Adrenal gland (tissue), 12 donors: ENCODE data around the gene HECW1. TPM values are rescaled to one million over a fixed set of nuclear protein-coding genes. Genes with fewer than 3 reads are reported as not detected.

Experiments
- DNase-seq, 7 donors: peaks; one replicate each; pipeline ENCODE4 v3.0.0-alpha.2; 2019 to 2020
- H3K27ac ChIP-seq, 5 donors: fragments of 200-600 bp; sonication (generic) in 4 of 5; 1 replicate in 3 of 5; 2 replicates in 2 of 5; pipeline versions ENCODE4 v1.5.1 to v1.8.0; 2016 to 2020; ENCODE audit warnings: mild to moderate bottlenecking in 1 of 5
- H3K27me3 ChIP-seq: fragments of 200-600 bp; 2 replicates; pipeline ENCODE4 v1.8.0; 2021
- H3K36me3 ChIP-seq, 2 donors: fragments of 200-600 bp; replicated peaks in 1 of 2; 1 replicate in 1 of 2; 2 replicates in 1 of 2; pipeline versions ENCODE4 v1.5.1 to v1.8.0; 2018 to 2022
- H3K4me1 ChIP-seq, 2 donors: fragments of 200-600 bp; replicated peaks in 1 of 2; 1 replicate in 1 of 2; 2 replicates in 1 of 2; pipeline versions ENCODE4 v1.5.1 to v1.8.0; 2018 to 2021
- H3K4me3 ChIP-seq, 4 donors: fragments of 200-600 bp; sonication (generic) in 3 of 4; one replicate each; pipeline ENCODE4 v1.5.1; 2016 to 2018
- H3K9me3 ChIP-seq, 3 donors: fragments of 200-600 bp; sonication (generic) in 1 of 3; replicated peaks in 1 of 3; 1 replicate in 2 of 3; 2 replicates in 1 of 3; pipeline versions ENCODE4 v1.5.1 to v1.8.0; 2016 to 2021
- POLR2A ChIP-seq, 2 donors: fragments of 450-650 bp; IDR thresholded peaks; one replicate each; pipeline ENCODE4 v1.6.1; 2017; ENCODE audit warnings: antibody characterized with exemption in 2 of 2, mild to moderate bottlenecking in 2 of 2, moderate library complexity in 1 of 2
- WGBS, 4 donors: extraction: QIAGEN DNeasy Blood & Tissue Kit in 2 of 4; methylation state at CpG; one replicate each; pipeline versions ENCODE4 v1.1.5 to v1.1.7; 2013 to 2017; 5-methylcytosine and 5-hydroxymethylcytosine counted together
- intact Hi-C, 2 donors: fragments of 100-400 bp; cut with DNase I; formaldehyde crosslinking; loops; one replicate each; pipeline versions ENCODE4 v1.14.1 to v1.15.0; 2022 to 2023
- polyA plus RNA-seq, 3 donors: library from polyadenylated mRNA; stranded (reverse); fragments of 200-250 nt in 2 of 3; fragments of 350-450 nt in 1 of 3; fragmentation: Illumina TruSeq in 1 of 3; extraction: RNeasy Lipid Tissue Mini Kit (QIAGEN cat#74804) in 1 of 3; gene quantifications; one replicate each; pipeline ENCODE4 v1.2.3, GENCODE V29; 2013 to 2014
- total RNA-seq, 9 donors: library from RNA; depleted of rRNA in 4 of 9; stranded (reverse); fragments of >200 nt in 4 of 9; fragments of 120-200 nt in 1 of 9; fragmentation: NEBNext Ultra II Directional in 1 of 9; extraction: Animal tissue kit (Norgen Biotek cat#: 25700) in 1 of 9; gene quantifications; one replicate each; pipeline versions ENCODE4 v1.1.0 to v1.2.4, GENCODE V29; 2013 to 2023
- TF ChIP-seq, protein P1 (sequence below), 6 experiments: fragments of 450-650 bp in 4 of 6; fragments of 200-600 bp in 2 of 6; sonication (generic) in 1 of 6; IDR thresholded peaks; 1 replicate in 5 of 6; 2 replicates in 1 of 6; pipeline versions ENCODE4 v1.5.1 to v1.8.0; 2016 to 2021; ENCODE audit warnings: antibody characterized with exemption in 6 of 6, mild to moderate bottlenecking in 2 of 6, moderate library complexity in 1 of 6
- donor health status: healthy with polysubstance abuse.
- donor health status: Bipolar disorder and iron deficiency.
- donor health status: DM: yes; HTN: yes; CAD: no.
- donor health status: DM: no; HTN: no; CAD: no.
- donor health status: DM: no; HTN: no; CAD: no.
- donor health status: DM: yes; HTN: yes; CAD: no.

HECW1 gene
- total and polyA plus RNA-seq, 12 donors = under 0.01 to 3.2 (median 0.06) TPM; not detected in 4

DNA sequence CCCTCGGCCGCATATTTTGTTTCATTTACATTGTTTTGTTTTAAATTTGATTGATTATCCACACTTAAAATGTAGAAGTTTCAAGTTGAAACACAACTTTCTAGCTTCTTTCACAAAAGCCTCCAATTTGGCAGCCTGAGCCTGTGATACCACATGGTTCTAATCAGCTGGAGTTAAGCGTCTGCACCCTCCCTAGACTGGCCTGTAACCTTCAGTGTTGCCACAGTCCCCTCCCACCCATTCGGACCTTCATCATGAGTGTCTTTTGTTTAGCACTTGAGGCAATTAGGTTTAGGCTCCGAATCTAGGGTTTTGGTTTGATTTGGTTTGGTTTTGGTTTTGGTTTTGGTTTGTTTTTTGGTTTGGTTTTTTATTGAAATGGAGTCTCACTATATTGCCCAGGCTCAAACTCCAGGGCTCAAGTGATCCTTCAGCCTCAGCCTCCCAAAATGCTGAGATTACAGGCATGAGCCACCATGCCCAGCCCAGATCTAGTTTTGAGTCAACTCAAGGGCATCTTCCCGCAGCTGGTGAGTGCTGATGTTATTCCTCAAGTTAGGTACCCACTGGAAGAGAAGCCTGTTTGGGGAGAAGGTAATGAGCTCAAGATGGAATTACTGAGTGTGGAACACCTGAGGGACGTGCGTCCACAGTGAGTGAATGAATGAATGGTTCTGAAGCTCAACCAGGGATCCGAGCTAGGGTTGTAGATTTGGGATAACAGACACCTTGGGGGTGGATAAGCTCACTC lies 201.4 kb downstream of the HECW1 start:
- H3K4me3 ChIP-seq = no peak overlapping the region
- H3K4me1 ChIP-seq = no peaks in the 10 kb centered on the region
- H3K9me3 ChIP-seq = no peaks in the 10 kb centered on the region
- TF ChIP-seq, protein P1, sequence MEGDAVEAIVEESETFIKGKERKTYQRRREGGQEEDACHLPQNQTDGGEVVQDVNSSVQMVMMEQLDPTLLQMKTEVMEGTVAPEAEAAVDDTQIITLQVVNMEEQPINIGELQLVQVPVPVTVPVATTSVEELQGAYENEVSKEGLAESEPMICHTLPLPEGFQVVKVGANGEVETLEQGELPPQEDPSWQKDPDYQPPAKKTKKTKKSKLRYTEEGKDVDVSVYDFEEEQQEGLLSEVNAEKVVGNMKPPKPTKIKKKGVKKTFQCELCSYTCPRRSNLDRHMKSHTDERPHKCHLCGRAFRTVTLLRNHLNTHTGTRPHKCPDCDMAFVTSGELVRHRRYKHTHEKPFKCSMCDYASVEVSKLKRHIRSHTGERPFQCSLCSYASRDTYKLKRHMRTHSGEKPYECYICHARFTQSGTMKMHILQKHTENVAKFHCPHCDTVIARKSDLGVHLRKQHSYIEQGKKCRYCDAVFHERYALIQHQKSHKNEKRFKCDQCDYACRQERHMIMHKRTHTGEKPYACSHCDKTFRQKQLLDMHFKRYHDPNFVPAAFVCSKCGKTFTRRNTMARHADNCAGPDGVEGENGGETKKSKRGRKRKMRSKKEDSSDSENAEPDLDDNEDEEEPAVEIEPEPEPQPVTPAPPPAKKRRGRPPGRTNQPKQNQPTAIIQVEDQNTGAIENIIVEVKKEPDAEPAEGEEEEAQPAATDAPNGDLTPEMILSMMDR (IDR thresholded peaks at IDR 0.05) = no peak
- no peak for TF ChIP-seq POLR2A (IDR thresholded peaks at IDR 0.05)
- no peaks in the 10 kb centered on the region for H3K36me3 ChIP-seq
- intact Hi-C loops = no loop called here
- no peaks in the 10 kb centered on the region for H3K27me3 ChIP-seq
- H3K27ac ChIP-seq = no peak overlapping the region
- DNase-seq = no peak
- 65 to 87% (median 76%) methylated on average over 9 of the region's 9 CpGs for WGBS, 4 donors

- 70 to 79% (median 75%) methylated on average over 7 of the region's 7 CpGs for WGBS, 4 donors
- Histone ChIP-seq H3K9me3 (no peaks in the 10 kb centered on the region), H3K27ac (no peak overlapping the region), H3K36me3 (no peaks in the 10 kb centered on the region), H3K4me3 (no peak overlapping the region), H3K4me1 (no peaks in the 10 kb centered on the region), H3K27me3 (no peaks in the 10 kb centered on the region)
- TF ChIP-seq, protein P1 (IDR thresholded peaks at IDR 0.05) = no peak
- TF ChIP-seq POLR2A (IDR thresholded peaks at IDR 0.05) = no peak
- intact Hi-C loops = no loop called here
- no peak for DNase-seq
Measured at GRCh38 chr7:43314379-43315158, 202.1 kb downstream of the HECW1 start.

- no peak overlapping the region for H3K27ac ChIP-seq
- H3K36me3 ChIP-seq = no peaks in the 10 kb centered on the region
- no peaks in the 10 kb centered on the region for H3K9me3 ChIP-seq
- intact Hi-C loops = no loop called here
- H3K4me1 ChIP-seq = no peaks in the 10 kb centered on the region
- no peaks in the 10 kb centered on the region for H3K27me3 ChIP-seq
- no peak overlapping the region for H3K4me3 ChIP-seq
- 68 to 78% (median 73%) methylated on average over 6 of the region's 6 CpGs for WGBS, 4 donors
- TF ChIP-seq, protein P1 (IDR thresholded peaks at IDR 0.05) = no peak
- TF ChIP-seq POLR2A (IDR thresholded peaks at IDR 0.05) = no peak
- DNase-seq = no peak
Measured at GRCh38 chr7:43317075-43317474, 204.6 kb downstream of the HECW1 start.

GRCh38 chr7:43318188-43318770 lies 205.8 kb downstream of the HECW1 start:
- no peak for DNase-seq
- no peaks in the 10 kb centered on the region for H3K36me3 ChIP-seq
- no peak overlapping the region for H3K4me3 ChIP-seq
- intact Hi-C loops = no loop called here
- 59 to 74% (median 69%) methylated on average over 3 of the region's 3 CpGs for WGBS, 4 donors
- no peaks in the 10 kb centered on the region for H3K27me3 ChIP-seq
- H3K4me1 ChIP-seq = no peaks in the 10 kb centered on the region
- peak overlapping the region in 1 of 5 donors; percentile 22 for H3K27ac ChIP-seq
- H3K9me3 ChIP-seq = no peaks in the 10 kb centered on the region
- TF ChIP-seq, protein P1 (IDR thresholded peaks at IDR 0.05) = no peak
- TF ChIP-seq POLR2A (IDR thresholded peaks at IDR 0.05) = no peak
